SK-N-SH treated with all-trans-retinoic acid at 6 μM for 48 hours (cell line): ENCODE results near the gene THSD7A.

Experiments used
- ATAC-seq: fragments of 200-7000 bp; cut with Tn5 transposase; 3 replicates; pipeline ENCODE4 v1.9.1; 2020; ENCODE audit warnings: mild to moderate bottlenecking, moderate library complexity
- ARNTL ChIP-seq: fragments of 450-650 bp; formaldehyde crosslinking; IDR thresholded peaks from 2 replicates; pipeline ENCODE4 v1.5.0; 2020; ENCODE audit warnings: low read depth, mild to moderate bottlenecking, moderate library complexity, borderline replicate concordance
- BACH2 ChIP-seq: fragments of 250-450 bp; sonication (Bioruptor Pico); IDR thresholded peaks from 2 replicates; pipeline ENCODE4 v1.9.0; 2021; ENCODE audit warnings: mild to moderate bottlenecking, borderline replicate concordance
- CREB5 ChIP-seq: fragments of 250-450 bp; sonication (Bioruptor Pico); IDR thresholded peaks from 2 replicates; pipeline ENCODE4 v1.5.1; 2020; ENCODE audit warnings: low read depth, mild to moderate bottlenecking, moderate library complexity
- CSDC2 ChIP-seq: fragments of 250-450 bp; sonication (Bioruptor Pico); IDR thresholded peaks from 2 replicates; pipeline ENCODE4 v1.5.0; 2020; ENCODE audit warnings: mild to moderate bottlenecking, moderate library complexity
- CSRNP3 ChIP-seq: fragments of 250-450 bp; sonication (Bioruptor Pico); IDR thresholded peaks from 2 replicates; pipeline ENCODE4 v1.5.1; 2021; ENCODE audit warnings: mild to moderate bottlenecking, moderate library complexity
- ESRRG ChIP-seq: fragments of 250-450 bp; sonication (Bioruptor Pico); IDR thresholded peaks from 2 replicates; pipeline ENCODE4 v1.6.1; 2021; ENCODE audit warnings: mild to moderate bottlenecking
- GLIS3 ChIP-seq: fragments of 250-450 bp; sonication (Bioruptor Pico); IDR thresholded peaks from 2 replicates; pipeline ENCODE4 v1.5.0; 2020; ENCODE audit warnings: mild to moderate bottlenecking, moderate library complexity
- ISL1 ChIP-seq: fragments of 250-450 bp; sonication (Bioruptor Pico); IDR thresholded peaks from 2 replicates; pipeline ENCODE4 v2.1.2; 2022; ENCODE audit warnings: mild to moderate bottlenecking, moderate library complexity
- OSR1 ChIP-seq: fragments of 250-450 bp; sonication (Bioruptor Pico); IDR thresholded peaks from 2 replicates; pipeline ENCODE4 v1.8.0; 2022; ENCODE audit warnings: moderate library complexity, mild to moderate bottlenecking, inconsistent platforms
- POU6F1 ChIP-seq: fragments of 250-450 bp; sonication (Bioruptor Pico); IDR thresholded peaks from 2 replicates; pipeline ENCODE4 v1.8.0; 2021; ENCODE audit warnings: low read depth, mild to moderate bottlenecking, moderate library complexity, borderline replicate concordance
- PPARA ChIP-seq: fragments of 250-450 bp; sonication (Bioruptor Pico); IDR thresholded peaks from 2 replicates; pipeline ENCODE4 v1.5.0; 2020; ENCODE audit warnings: mild to moderate bottlenecking, borderline replicate concordance
- RARB ChIP-seq: fragments of 250-450 bp; sonication (Bioruptor Pico); IDR thresholded peaks from 2 replicates; pipeline ENCODE4 v1.8.0; 2021; ENCODE audit warnings: mild to moderate bottlenecking, moderate library complexity
- SNAI2 ChIP-seq: fragments of 250-450 bp; sonication (Bioruptor Pico); IDR thresholded peaks from 2 replicates; pipeline ENCODE4 v1.5.0; 2020; ENCODE audit warnings: mild to moderate bottlenecking, moderate library complexity
- TCF4 ChIP-seq: fragments of 250-450 bp; sonication (Bioruptor Pico); IDR thresholded peaks from 2 replicates; pipeline ENCODE4 v1.8.0; 2021; ENCODE audit warnings: mild to moderate bottlenecking, moderate library complexity, borderline replicate concordance
- TOX ChIP-seq: fragments of 250-450 bp; sonication (Bioruptor Pico); IDR thresholded peaks from 2 replicates; pipeline ENCODE4 v1.8.0; 2021; ENCODE audit warnings: mild to moderate bottlenecking, moderate library complexity, borderline replicate concordance
- ZC3H10 ChIP-seq: fragments of 250-450 bp; sonication (Bioruptor Pico); IDR thresholded peaks from 2 replicates; pipeline ENCODE4 v1.5.1; 2021; ENCODE audit warnings: mild to moderate bottlenecking, moderate library complexity
- ZFP30 ChIP-seq: fragments of 450-650 bp; formaldehyde crosslinking; IDR thresholded peaks from 2 replicates; pipeline ENCODE4 v1.5.0; 2022; ENCODE audit warnings: mild to moderate bottlenecking, moderate library complexity
- ZNF565 ChIP-seq: fragments of 450-650 bp; formaldehyde crosslinking; conservative IDR thresholded peaks from 2 replicates; pipeline ENCODE4 v1.5.0; 2020; ENCODE audit warnings: low read depth, mild to moderate bottlenecking, moderate library complexity
- ZNF70 ChIP-seq: fragments of 450-650 bp; formaldehyde crosslinking; IDR thresholded peaks from 2 replicates; pipeline ENCODE4 v1.5.0; 2020; ENCODE audit warnings: mild to moderate bottlenecking, moderate library complexity
- ZNF8 ChIP-seq: fragments of 450-650 bp; formaldehyde crosslinking; IDR thresholded peaks from 2 replicates; pipeline ENCODE4 v1.5.0; 2020; ENCODE audit warnings: mild to moderate bottlenecking, moderate library complexity
- TF ChIP-seq, protein P1 (sequence below): fragments of 250-450 bp; sonication (Bioruptor Pico); IDR thresholded peaks from 2 replicates; pipeline ENCODE4 v1.5.0; 2020; ENCODE audit warnings: mild to moderate bottlenecking, moderate library complexity

THSD7A gene

GRCh38 chr7:11416641-11417458 is 415.1 kb downstream of the THSD7A start:
- no peak for ATAC-seq
- TF ChIP-seq BACH2 (CRISPR knock-in tag) = no peak
- no peak for TF ChIP-seq OSR1 (CRISPR knock-in tag)
- TF ChIP-seq ZFP30 = no peak
- no peak for TF ChIP-seq CSRNP3 (CRISPR knock-in tag)
- no peak for TF ChIP-seq ZNF565 (CRISPR knock-in tag)
- no peak for TF ChIP-seq ZNF70 (CRISPR knock-in tag)
- TF ChIP-seq ZC3H10 (CRISPR knock-in tag) = no peak

GRCh38 chr7:11415101-11415500 is 416.9 kb downstream of the THSD7A start:
- no peak for ATAC-seq
- TF ChIP-seq PPARA (CRISPR knock-in tag) = no peak
- TF ChIP-seq BACH2 (CRISPR knock-in tag) = no peak
- TF ChIP-seq POU6F1 = no peak
- TF ChIP-seq, protein P1, sequence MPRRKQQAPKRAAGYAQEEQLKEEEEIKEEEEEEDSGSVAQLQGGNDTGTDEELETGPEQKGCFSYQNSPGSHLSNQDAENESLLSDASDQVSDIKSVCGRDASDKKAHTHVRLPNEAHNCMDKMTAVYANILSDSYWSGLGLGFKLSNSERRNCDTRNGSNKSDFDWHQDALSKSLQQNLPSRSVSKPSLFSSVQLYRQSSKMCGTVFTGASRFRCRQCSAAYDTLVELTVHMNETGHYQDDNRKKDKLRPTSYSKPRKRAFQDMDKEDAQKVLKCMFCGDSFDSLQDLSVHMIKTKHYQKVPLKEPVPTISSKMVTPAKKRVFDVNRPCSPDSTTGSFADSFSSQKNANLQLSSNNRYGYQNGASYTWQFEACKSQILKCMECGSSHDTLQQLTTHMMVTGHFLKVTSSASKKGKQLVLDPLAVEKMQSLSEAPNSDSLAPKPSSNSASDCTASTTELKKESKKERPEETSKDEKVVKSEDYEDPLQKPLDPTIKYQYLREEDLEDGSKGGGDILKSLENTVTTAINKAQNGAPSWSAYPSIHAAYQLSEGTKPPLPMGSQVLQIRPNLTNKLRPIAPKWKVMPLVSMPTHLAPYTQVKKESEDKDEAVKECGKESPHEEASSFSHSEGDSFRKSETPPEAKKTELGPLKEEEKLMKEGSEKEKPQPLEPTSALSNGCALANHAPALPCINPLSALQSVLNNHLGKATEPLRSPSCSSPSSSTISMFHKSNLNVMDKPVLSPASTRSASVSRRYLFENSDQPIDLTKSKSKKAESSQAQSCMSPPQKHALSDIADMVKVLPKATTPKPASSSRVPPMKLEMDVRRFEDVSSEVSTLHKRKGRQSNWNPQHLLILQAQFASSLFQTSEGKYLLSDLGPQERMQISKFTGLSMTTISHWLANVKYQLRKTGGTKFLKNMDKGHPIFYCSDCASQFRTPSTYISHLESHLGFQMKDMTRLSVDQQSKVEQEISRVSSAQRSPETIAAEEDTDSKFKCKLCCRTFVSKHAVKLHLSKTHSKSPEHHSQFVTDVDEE (CRISPR knock-in tag) = no peak
- no peak for TF ChIP-seq CREB5 (CRISPR knock-in tag)
- no peak for TF ChIP-seq TOX (CRISPR knock-in tag)
- no peak for TF ChIP-seq ZNF8 (CRISPR knock-in tag)
- TF ChIP-seq CSDC2 (CRISPR knock-in tag) = no peak
- no peak for TF ChIP-seq ZFP30
- TF ChIP-seq ESRRG (CRISPR knock-in tag) = no peak
- TF ChIP-seq ISL1 = no peak
- no peak for TF ChIP-seq RARB (CRISPR knock-in tag)
- TF ChIP-seq ARNTL (CRISPR knock-in tag) = no peak
- no peak for TF ChIP-seq GLIS3 (CRISPR knock-in tag)
- no peak for TF ChIP-seq CSRNP3 (CRISPR knock-in tag)
- no peak for TF ChIP-seq ZNF70 (CRISPR knock-in tag)
- TF ChIP-seq SNAI2 (CRISPR knock-in tag) = no peak
- TF ChIP-seq TCF4 (CRISPR knock-in tag) = no peak

- no peak for TF ChIP-seq CSDC2 (CRISPR knock-in tag)
- TF ChIP-seq CREB5 (CRISPR knock-in tag) = no peak
- no peak for TF ChIP-seq ESRRG (CRISPR knock-in tag)
- no peak for TF ChIP-seq RARB (CRISPR knock-in tag)
- no peak for TF ChIP-seq BACH2 (CRISPR knock-in tag)
- no peak for TF ChIP-seq ZNF565 (CRISPR knock-in tag)
- no peak for TF ChIP-seq TOX (CRISPR knock-in tag)
- TF ChIP-seq, protein P1 (CRISPR knock-in tag) = no peak
- no peak for TF ChIP-seq ZC3H10 (CRISPR knock-in tag)
These were observed 418.1 kb downstream of the THSD7A start for GRCh38 chr7:11413901-11414300.

More at GRCh38 chr7:11413901-11414300, 418.1 kb downstream of the THSD7A start:
- ATAC-seq = no peak
